ENCODE results near the gene FANCF. TPM values are rescaled to one million over a fixed set of nuclear protein-coding genes. Genes with fewer than 3 reads are reported as not detected.

Gene FANCF
- total RNA-seq, 2 experiments from 2014 or later = 10.5 to 11.1 TPM

GRCh38 chr11:22602504-22602903 lies 23.1 kb downstream of the FANCF start:
- intact Hi-C loops (cut with micrococcal nuclease) = no loop called here
- Mint-ChIP-seq H3K27ac (no peak overlapping the region), H3K36me3 (no peaks in the 10 kb centered on the region), H3K9me3 (no peaks in the 10 kb centered on the region), H3K27me3 (peaks cover 5% of the 10 kb centered on the region), H3K4me3 (no peak overlapping the region), H3K4me1 (ENCODE audit: low read depth) (no peaks in the 10 kb centered on the region)
- no peak for DNase-seq
- POLR2A ChIA-PET = no interaction called here
- CTCF ChIA-PET = no interaction called here

- intact Hi-C loops (cut with micrococcal nuclease) = no loop called here
- H3K27ac Mint-ChIP-seq = no peak overlapping the region
- no peaks in the 10 kb centered on the region for H3K4me1 Mint-ChIP-seq (ENCODE audit: low read depth)
- ChIA-PET CTCF (no interaction called here), POLR2A (no interaction called here)
- H3K9me3 Mint-ChIP-seq = no peaks in the 10 kb centered on the region
- H3K36me3 Mint-ChIP-seq = no peaks in the 10 kb centered on the region
- no peak for DNase-seq
- no peak overlapping the region for H3K4me3 Mint-ChIP-seq
- peaks cover 5% of the 10 kb centered on the region for H3K27me3 Mint-ChIP-seq
These were observed 26.2 kb downstream of the FANCF start for GRCh38 chr11:22599458-22599857.

- H3K27me3 Mint-ChIP-seq = peaks cover 12% of the 10 kb centered on the region
- H3K4me3 Mint-ChIP-seq = no peak overlapping the region
- intact Hi-C loops (cut with micrococcal nuclease) = no loop called here
- no peaks in the 10 kb centered on the region for H3K4me1 Mint-ChIP-seq (ENCODE audit: low read depth)
- ChIA-PET CTCF (no interaction called here), POLR2A (no interaction called here)
- no peaks in the 10 kb centered on the region for H3K36me3 Mint-ChIP-seq
- DNase-seq = no peak
- no peaks in the 10 kb centered on the region for H3K9me3 Mint-ChIP-seq
- no peak overlapping the region for H3K27ac Mint-ChIP-seq
These were observed 28.6 kb downstream of the FANCF start for GRCh38 chr11:22597062-22597461.

GRCh38 chr11:22584976-22585375 lies 40.6 kb downstream of the FANCF start:
- no peak for DNase-seq
- H3K4me3 Mint-ChIP-seq = no peak overlapping the region
- no peak overlapping the region for H3K27ac Mint-ChIP-seq
- no peaks in the 10 kb centered on the region for H3K9me3 Mint-ChIP-seq
- ChIA-PET CTCF (interaction anchor here (0.7 kb wide), 1 partner anchor 465 kb away, joined by 4 read pairs; no protein-coding TSS in a partner anchor), POLR2A (no interaction called here)
- H3K4me1 Mint-ChIP-seq (ENCODE audit: low read depth) = no peaks in the 10 kb centered on the region
- H3K36me3 Mint-ChIP-seq = no peaks in the 10 kb centered on the region
- intact Hi-C loops (cut with micrococcal nuclease) = no loop called here
- peaks cover 2% of the 10 kb centered on the region for H3K27me3 Mint-ChIP-seq

- Mint-ChIP-seq H3K27me3 (peaks cover 2% of the 10 kb centered on the region), H3K4me1 (ENCODE audit: low read depth) (no peaks in the 10 kb centered on the region), H3K27ac (no peak overlapping the region), H3K36me3 (no peaks in the 10 kb centered on the region), H3K4me3 (no peak overlapping the region), H3K9me3 (no peaks in the 10 kb centered on the region)
- intact Hi-C loops (cut with micrococcal nuclease) = no loop called here
- POLR2A ChIA-PET = no interaction called here
- DNase-seq = no peak
- CTCF ChIA-PET = no interaction called here
These were observed 41.6 kb downstream of the FANCF start for GRCh38 chr11:22583963-22584492.

GRCh38 chr11:22582151-22582410 lies 43.5 kb downstream of the FANCF start:
- no peaks in the 10 kb centered on the region for H3K9me3 Mint-ChIP-seq
- ChIA-PET CTCF (no interaction called here), POLR2A (no interaction called here)
- H3K36me3 Mint-ChIP-seq = no peaks in the 10 kb centered on the region
- no peak overlapping the region for H3K4me3 Mint-ChIP-seq
- DNase-seq = no peak
- intact Hi-C loops (cut with micrococcal nuclease) = no loop called here
- peaks cover 2% of the 10 kb centered on the region for H3K27me3 Mint-ChIP-seq
- H3K27ac Mint-ChIP-seq = no peak overlapping the region
- H3K4me1 Mint-ChIP-seq (ENCODE audit: low read depth) = no peaks in the 10 kb centered on the region

GRCh38 chr11:22581354-22582150 lies 44.1 kb downstream of the FANCF start:
- H3K27ac Mint-ChIP-seq = no peak overlapping the region
- no peak for DNase-seq
- intact Hi-C loops (cut with micrococcal nuclease) = no loop called here
- H3K4me3 Mint-ChIP-seq = no peak overlapping the region
- CTCF ChIA-PET = no interaction called here
- H3K36me3 Mint-ChIP-seq = no peaks in the 10 kb centered on the region
- no peaks in the 10 kb centered on the region for H3K9me3 Mint-ChIP-seq
- POLR2A ChIA-PET = no interaction called here
- no peaks in the 10 kb centered on the region for H3K4me1 Mint-ChIP-seq (ENCODE audit: low read depth)
- H3K27me3 Mint-ChIP-seq = peaks cover 2% of the 10 kb centered on the region

- CTCF ChIA-PET = interaction anchor here (1.2 kb wide), 1 partner anchor 210 kb away, joined by 5 read pairs; no protein-coding TSS in a partner anchor
- POLR2A ChIA-PET = no interaction called here
- Mint-ChIP-seq H3K27me3 (no peaks in the 10 kb centered on the region), H3K4me1 (ENCODE audit: low read depth) (no peaks in the 10 kb centered on the region), H3K9me3 (no peaks in the 10 kb centered on the region), H3K4me3 (no peak overlapping the region), H3K27ac (no peak overlapping the region), H3K36me3 (no peaks in the 10 kb centered on the region)
- DNase-seq = no peak
- intact Hi-C loops (cut with micrococcal nuclease) = loop anchor here (5.0 kb wide), 1 partner anchor 49 kb away; the partner anchor contains the start of gene FANCF
These were observed 47.8 kb downstream of the FANCF start for GRCh38 chr11:22577854-22578253.

Other genes starting within 250 kb of the FANCF start
- 1 to 10 TPM in 1 of 2 experiments, under 1 TPM in 1; 0.85 to 1.1 TPM for gene GAS2, start 40.8 kb upstream of the FANCF start, total RNA-seq
- gene SVIP, start 204.0 kb upstream of the FANCF start, total RNA-seq = 10 to 100 TPM; 64.3 to 65.6 TPM
- not detected for gene CCDC179, start 234.7 kb upstream of the FANCF start, total RNA-seq

Data from activated CD4-positive, alpha-beta memory T cell treated with anti-CD3 and anti-CD28 coated beads for 36 hours (primary cell).